ENCODE results near the gene YIF1A. TPM values are rescaled to one million over a fixed set of nuclear protein-coding genes. Genes with fewer than 3 reads are reported as not detected.
"Not testable (repeated sequence)": the region's sequence is repeated elsewhere in the genome, so short reads cannot be mapped to it uniquely, and the experiment has no call there.

YIF1A gene
- total RNA-seq, 1 donor: 75.7 TPM

DNA sequence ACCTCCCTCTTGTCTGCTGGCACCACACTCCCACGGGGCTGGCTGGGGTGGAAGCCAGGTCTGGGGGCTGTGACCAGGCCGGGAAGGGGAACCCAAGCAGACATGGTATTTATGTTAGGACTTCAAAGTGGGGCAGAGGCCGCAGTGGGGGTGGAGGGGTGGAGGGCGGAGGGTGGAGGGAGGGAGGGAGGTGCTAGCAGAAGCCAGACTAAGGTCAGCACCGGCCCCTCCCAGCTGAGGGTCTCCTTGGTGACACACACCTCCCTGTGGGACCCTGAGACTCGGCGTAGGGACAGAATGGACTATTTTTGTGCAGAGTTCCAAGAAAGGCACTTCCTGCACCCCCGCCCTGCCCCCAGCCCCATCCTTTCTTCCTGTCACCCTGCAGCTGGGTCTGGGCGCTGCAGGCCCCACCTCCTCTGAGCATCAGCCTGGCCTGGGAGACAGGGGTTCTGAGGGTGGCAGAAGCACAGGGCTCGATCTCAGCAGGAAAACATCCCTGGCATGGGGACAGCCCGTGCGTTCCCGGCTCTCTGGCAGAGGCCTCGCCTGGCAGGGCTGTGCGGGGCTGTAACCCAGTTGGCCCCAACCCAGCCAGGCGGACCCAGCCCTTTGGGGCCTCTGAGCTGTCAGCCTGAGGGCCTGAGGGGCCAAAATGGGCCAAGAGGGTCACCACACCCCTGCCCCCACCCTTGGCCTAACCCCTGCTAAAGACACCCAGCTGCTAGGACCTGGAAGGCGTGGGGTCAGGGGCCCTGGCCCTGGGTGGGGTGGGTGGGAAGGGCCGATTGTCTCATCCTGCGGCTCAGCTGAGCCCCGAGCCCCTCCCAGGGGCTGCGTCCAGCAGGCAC, 37.5 kb upstream of the YIF1A start:
- DNase-seq (ENCODE audit: low read depth in 2 of 3, low spot score in 2 of 3): no peak

GRCh38 chr11:66325263-66325671, 36.3 kb upstream of the YIF1A start:
- peak in 1 of 3 donors; percentile 76 for DNase-seq (ENCODE audit: low read depth in 2 of 3, low spot score in 2 of 3)

GRCh38 chr11:66324664-66325063, 35.7 kb upstream of the YIF1A start:
- DNase-seq (ENCODE audit: low read depth in 2 of 3, low spot score in 2 of 3): no peak

DNA sequence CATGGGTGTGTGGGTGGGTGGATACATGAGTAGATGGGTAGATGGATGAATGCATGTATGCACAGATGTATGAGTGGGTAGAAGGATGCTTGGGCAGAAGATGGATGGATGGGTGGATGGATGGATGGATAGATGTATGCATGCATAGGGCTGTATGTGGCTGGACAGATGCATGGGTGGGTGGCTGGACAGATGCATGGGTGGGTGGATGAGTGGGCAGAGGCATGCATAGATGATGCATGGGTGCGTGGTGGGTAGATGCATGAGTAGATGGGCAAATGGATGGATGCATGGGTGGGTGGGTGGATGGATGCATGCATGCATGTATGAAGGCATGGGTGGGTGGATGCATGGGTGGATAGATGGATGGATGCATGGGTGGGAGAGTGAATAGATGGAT, 34.7 kb upstream of the YIF1A start:
- DNase-seq (ENCODE audit: low read depth in 2 of 3, low spot score in 2 of 3): no peak

- DNase-seq (ENCODE audit: low read depth in 2 of 3, low spot score in 2 of 3): no peak
These were observed 33.9 kb upstream of the YIF1A start for GRCh38 chr11:66322732-66323427.

DNA sequence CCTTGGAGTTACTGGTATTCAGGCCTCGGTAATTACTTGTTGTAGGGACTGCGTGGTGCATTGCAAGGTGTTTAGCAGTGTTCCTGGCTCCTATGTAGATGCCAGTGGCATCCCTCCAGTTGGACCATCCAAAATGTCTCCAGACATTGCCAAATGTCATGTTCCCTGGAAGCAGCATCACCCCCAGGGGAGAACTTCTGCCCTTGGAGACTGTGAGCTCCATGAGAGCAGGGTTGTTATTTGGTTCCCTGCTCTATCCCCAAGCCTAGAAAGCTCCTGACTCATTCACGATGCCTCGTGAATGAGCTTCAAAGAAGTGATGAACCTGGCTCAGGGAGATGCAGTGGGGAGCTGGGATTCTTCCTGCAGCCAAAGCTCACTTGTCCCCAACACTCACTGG, 32.7 kb upstream of the YIF1A start:
- DNase-seq (ENCODE audit: low read depth in 2 of 3, low spot score in 2 of 3): no peak

DNA sequence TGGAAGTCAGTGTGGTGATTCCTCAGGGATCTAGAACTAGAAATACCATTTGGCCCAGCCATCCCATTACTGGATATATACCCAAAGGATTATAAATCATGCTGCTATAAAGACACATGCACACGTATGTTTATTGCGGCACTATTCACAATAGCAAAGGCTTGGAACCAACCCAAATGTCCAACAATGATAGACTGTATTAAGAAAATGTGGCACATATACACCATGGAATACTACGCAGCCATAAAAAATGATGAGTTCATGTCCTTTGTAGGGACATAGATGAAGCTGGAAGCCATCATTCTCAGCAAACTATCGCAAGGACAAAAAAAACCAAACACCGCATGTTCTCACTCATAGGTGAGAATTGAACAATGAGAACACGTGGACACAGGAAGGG, 31.8 kb upstream of the YIF1A start:
- not testable (repeated sequence) for DNase-seq (ENCODE audit: low read depth in 2 of 3, low spot score in 2 of 3)

- not testable (repeated sequence) for DNase-seq (ENCODE audit: low read depth in 2 of 3, low spot score in 2 of 3)
These were observed 31.3 kb upstream of the YIF1A start for GRCh38 chr11:66320289-66320688.

GRCh38 chr11:66318600-66318970, 29.6 kb upstream of the YIF1A start:
- DNase-seq (ENCODE audit: low read depth in 2 of 3, low spot score in 2 of 3): no peak

- peak in 2 of 3 donors; percentile 51 to 71 for DNase-seq (ENCODE audit: low read depth in 2 of 3, low spot score in 2 of 3)
These were observed 29.0 kb upstream of the YIF1A start for GRCh38 chr11:66317723-66318599.

- peak in 2 of 3 donors; percentile 43 to 45 for DNase-seq (ENCODE audit: low read depth in 2 of 3, low spot score in 2 of 3)
These were observed 28.4 kb upstream of the YIF1A start for GRCh38 chr11:66317322-66317722.

GRCh38 chr11:66316849-66317251, 27.9 kb upstream of the YIF1A start, which contains the start of gene CD248:
Gene CD248, minus strand, starts transcription at chr11:66317044. Its CDS starts 17 bp downstream, at chr11:66317027.
- no peak for DNase-seq (ENCODE audit: low read depth in 2 of 3, low spot score in 2 of 3)

GRCh38 chr11:66315921-66316811, 27.2 kb upstream of the YIF1A start:
- DNase-seq (ENCODE audit: low read depth in 2 of 3, low spot score in 2 of 3): no peak

DNA sequence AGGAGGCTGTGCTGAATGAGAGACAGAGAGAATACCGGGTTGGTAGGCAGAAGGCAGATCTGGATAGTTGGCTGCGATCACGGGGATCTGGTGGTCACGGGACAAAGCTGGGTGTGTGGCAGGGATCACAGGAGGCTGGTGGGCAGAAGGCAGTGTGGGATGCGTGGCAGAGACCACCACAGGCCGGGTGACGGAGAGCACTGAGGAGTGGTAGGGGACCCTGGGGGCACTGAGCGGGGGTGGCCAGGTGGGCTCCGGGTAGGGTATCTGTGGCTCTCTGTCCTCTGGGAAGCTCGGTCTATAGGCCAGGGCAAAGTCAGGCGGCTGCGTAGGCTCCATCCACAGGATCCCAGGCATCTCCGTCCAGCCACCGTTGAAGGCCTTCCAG, 26.5 kb upstream of the YIF1A start:
- DNase-seq (ENCODE audit: low read depth in 2 of 3, low spot score in 2 of 3): no peak

GRCh38 chr11:66314561-66315497, 25.9 kb upstream of the YIF1A start:
- DNase-seq (ENCODE audit: low read depth in 2 of 3, low spot score in 2 of 3): no peak

GRCh38 chr11:66314186-66314501, 25.2 kb upstream of the YIF1A start:
- no peak for DNase-seq (ENCODE audit: low read depth in 2 of 3, low spot score in 2 of 3)

DNA sequence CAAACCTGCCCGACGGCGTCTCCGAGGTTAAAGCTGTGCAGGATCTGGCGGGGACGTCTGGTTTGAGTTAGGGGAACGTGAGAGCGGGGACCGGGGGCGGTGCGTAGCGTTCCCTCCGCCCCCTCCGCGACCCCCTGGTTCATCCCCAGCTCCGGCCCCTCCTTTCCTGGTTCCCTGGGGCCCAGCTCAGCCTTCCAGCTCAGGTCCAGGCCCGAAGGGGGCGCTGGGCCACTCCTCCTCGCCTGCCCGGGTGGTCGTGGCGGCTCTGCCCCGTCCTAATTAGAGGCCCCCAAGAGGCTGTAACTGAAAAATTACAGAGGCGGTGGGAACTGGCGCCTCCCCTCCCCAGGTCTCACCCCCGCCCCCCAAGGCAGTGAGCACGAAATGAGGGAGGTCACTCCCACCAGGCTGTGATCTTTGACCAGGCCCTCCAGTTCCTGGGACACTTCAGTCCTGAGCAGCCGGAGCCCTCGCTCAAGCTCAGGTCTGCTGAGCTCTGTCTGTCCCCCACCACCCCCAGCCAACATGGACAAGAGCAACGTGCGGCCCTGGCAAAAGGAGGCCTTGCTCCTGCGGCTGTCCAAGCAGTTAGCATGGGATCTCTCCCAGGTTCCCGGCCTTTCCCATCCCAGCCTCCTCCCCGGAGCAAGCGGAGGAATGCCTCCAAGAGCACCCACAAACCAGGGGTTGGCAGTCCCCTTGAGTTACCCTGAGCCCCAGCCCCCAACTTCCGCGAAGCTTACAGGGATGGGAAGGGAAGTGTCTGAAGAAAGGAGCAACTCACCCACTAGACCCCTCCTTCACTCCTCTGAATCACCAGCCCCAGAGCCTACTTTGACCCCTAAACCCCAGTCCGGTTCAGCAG, 24.6 kb upstream of the YIF1A start:
- DNase-seq (ENCODE audit: low read depth in 2 of 3, low spot score in 2 of 3): no peak

Measured in hematopoietic multipotent progenitor cell (in vitro differentiated cells).